OCI-LY7 (cell line): ENCODE data around the gene PRDM12. TPM values are rescaled to one million over a fixed set of nuclear protein-coding genes. Genes with fewer than 3 reads are reported as not detected.

Experiments
- BruUV-seq: library from RNA; stranded (reverse); fragments of 400-500 nt; replicated peaks from 2 replicates; lab custom pipeline; 2021; lab: Mats Ljungman, UMichigan
- CTCF ChIA-PET: fragments of 300-600 bp; sonication (Branson Sonifier 250); formaldehyde crosslinking; loops from one replicate; lab custom pipeline; 2022; ENCODE audit warnings: antibody characterized with exemption; ENCODE audit not compliant: unreplicated experiment; lab: Charles Lee
- POLR2A ChIA-PET: fragments of 300-600 bp; sonication (Branson Sonifier 250); formaldehyde crosslinking; loops from one replicate; lab custom pipeline; 2022; ENCODE audit warnings: antibody characterized with exemption; lab: Charles Lee
- DNase-seq: peaks from one replicate; pipeline ENCODE4 v3.0.0-alpha.2; 2015; ENCODE audit warnings: low spot score
- H2AFZ ChIP-seq: fragments of 200-600 bp; sonication (generic), shearing (Covaris generic); 2 replicates; pipeline ENCODE4 v1.6.1; 2014; ENCODE audit warnings: mild to moderate bottlenecking, antibody characterized with exemption, low read length, moderate library complexity
- H3K27ac ChIP-seq: fragments of 200-600 bp; sonication (generic); 2 replicates; pipeline ENCODE4 v1.5.1; 2014; ENCODE audit warnings: mixed run types, low read depth, mild to moderate bottlenecking, moderate library complexity, low read length, inconsistent platforms; ENCODE audit not compliant: poor library complexity, severe bottlenecking
- H3K36me3 ChIP-seq: fragments of 200-600 bp; sonication (generic); 2 replicates; pipeline ENCODE4 v1.6.1; 2014; ENCODE audit warnings: mild to moderate bottlenecking, antibody characterized with exemption, low read length, moderate library complexity, mixed read lengths; ENCODE audit not compliant: insufficient read depth
- H3K4me1 ChIP-seq: fragments of 200-600 bp; sonication (generic); 2 replicates; pipeline ENCODE4 v1.5.1; 2014; ENCODE audit warnings: mild to moderate bottlenecking, low read length; ENCODE audit not compliant: insufficient read depth, poor library complexity, severe bottlenecking
- H3K4me2 ChIP-seq: fragments of 200-600 bp; sonication (generic); 2 replicates; pipeline ENCODE4 v1.6.1; 2014; ENCODE audit warnings: mild to moderate bottlenecking, low read length
- H3K4me3 ChIP-seq: fragments of 200-600 bp; sonication (generic); 2 replicates; pipeline ENCODE4 v1.5.1; 2014; ENCODE audit warnings: mild to moderate bottlenecking, low read depth, low read length; ENCODE audit not compliant: poor library complexity, severe bottlenecking
- H3K79me2 ChIP-seq: fragments of 200-600 bp; sonication (generic); 2 replicates; pipeline ENCODE4 v1.6.1; 2016; ENCODE audit warnings: low read depth, mild to moderate bottlenecking, low read length, moderate library complexity, mixed read lengths; ENCODE audit not compliant: insufficient read depth
- H3K9me2 ChIP-seq: fragments of 200-600 bp; sonication (generic); 2 replicates; pipeline ENCODE4 v1.6.1; 2016; ENCODE audit warnings: mild to moderate bottlenecking, low read length, mixed read lengths; ENCODE audit not compliant: insufficient read depth
- H3K9me3 ChIP-seq: fragments of 200-600 bp; sonication (generic); 2 replicates; pipeline ENCODE4 v1.6.1; 2014; ENCODE audit warnings: mild to moderate bottlenecking, mixed run types, low read length, mixed read lengths
- H4K20me1 ChIP-seq: fragments of 200-600 bp; sonication (generic); 2 replicates; pipeline ENCODE4 v1.6.1; 2014; ENCODE audit warnings: mild to moderate bottlenecking, antibody characterized with exemption, low read length, moderate library complexity, mixed read lengths; ENCODE audit not compliant: insufficient read depth
- EZH2phosphoT487 ChIP-seq: fragments of 200-600 bp; sonication (generic); IDR thresholded peaks from 2 replicates; pipeline ENCODE4 v1.6.1; 2018; ENCODE audit warnings: low read depth, borderline replicate concordance, mild to moderate bottlenecking, mixed run types, antibody characterized with exemption, low read length, moderate library complexity, mixed read lengths
- intact Hi-C: fragments of 100-400 bp; cut with micrococcal nuclease; formaldehyde crosslinking; loops from one replicate; pipeline ENCODE4 v1.10.0; 2022; ENCODE audit not compliant: unreplicated experiment
- total RNA-seq, 2 experiments: library from RNA; depleted of rRNA in 1 of 2; stranded (reverse); fragments of >200 nt in 1 of 2; shearing (Covaris generic) in 1 of 2; gene quantifications; 2 replicates each; pipeline ENCODE4 v1.2.3, GENCODE V29; 2014 to 2022
- TF ChIP-seq, protein P1 (sequence below): fragments of 200-600 bp; sonication (generic); conservative IDR thresholded peaks from 2 replicates; pipeline ENCODE4 v1.5.1; 2014; ENCODE audit warnings: mild to moderate bottlenecking, antibody characterized with exemption, low read length, moderate library complexity, mixed read lengths

The PRDM12 gene
- total RNA-seq, 2 experiments from 2014 or later: 0.06 TPM; not detected in 1

DNA sequence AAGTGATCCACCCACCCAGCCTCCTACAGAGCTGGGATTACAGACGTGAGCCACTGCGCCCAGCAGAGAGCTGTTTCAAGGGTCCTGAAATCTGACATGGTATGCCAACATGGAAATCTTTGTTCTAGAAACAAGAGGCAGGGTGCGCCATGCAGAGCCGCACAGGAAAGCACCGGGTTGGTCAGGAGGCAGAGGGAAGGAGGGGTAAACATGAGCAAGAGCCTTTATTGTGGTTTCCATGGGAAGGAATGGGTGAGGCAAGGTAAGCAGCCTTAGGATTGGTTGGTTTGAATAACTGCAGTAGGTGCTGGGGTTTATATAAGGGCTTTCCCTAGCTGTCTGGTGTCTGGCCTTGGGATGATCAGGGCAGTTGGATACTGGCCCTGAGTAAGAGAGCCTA, 23.7 kb downstream of the PRDM12 start:
- Histone ChIP-seq H3K4me1 (peaks cover 18% of the 10 kb centered on the region), H3K9me2 (no peaks in the 10 kb centered on the region), H3K9me3 (no peaks in the 10 kb centered on the region), H3K4me3 (no peak overlapping the region), H2AFZ (no peak overlapping the region), H3K27ac (no peak overlapping the region), H3K79me2 (no peaks in the 10 kb centered on the region), H3K4me2 (no peak overlapping the region), H3K36me3 (no peaks in the 10 kb centered on the region), H4K20me1 (no peaks in the 10 kb centered on the region)
- ChIA-PET POLR2A (no interaction called here), CTCF (no interaction called here)
- TF ChIP-seq EZH2phosphoT487: no peak
- TF ChIP-seq, protein P1, sequence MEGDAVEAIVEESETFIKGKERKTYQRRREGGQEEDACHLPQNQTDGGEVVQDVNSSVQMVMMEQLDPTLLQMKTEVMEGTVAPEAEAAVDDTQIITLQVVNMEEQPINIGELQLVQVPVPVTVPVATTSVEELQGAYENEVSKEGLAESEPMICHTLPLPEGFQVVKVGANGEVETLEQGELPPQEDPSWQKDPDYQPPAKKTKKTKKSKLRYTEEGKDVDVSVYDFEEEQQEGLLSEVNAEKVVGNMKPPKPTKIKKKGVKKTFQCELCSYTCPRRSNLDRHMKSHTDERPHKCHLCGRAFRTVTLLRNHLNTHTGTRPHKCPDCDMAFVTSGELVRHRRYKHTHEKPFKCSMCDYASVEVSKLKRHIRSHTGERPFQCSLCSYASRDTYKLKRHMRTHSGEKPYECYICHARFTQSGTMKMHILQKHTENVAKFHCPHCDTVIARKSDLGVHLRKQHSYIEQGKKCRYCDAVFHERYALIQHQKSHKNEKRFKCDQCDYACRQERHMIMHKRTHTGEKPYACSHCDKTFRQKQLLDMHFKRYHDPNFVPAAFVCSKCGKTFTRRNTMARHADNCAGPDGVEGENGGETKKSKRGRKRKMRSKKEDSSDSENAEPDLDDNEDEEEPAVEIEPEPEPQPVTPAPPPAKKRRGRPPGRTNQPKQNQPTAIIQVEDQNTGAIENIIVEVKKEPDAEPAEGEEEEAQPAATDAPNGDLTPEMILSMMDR: no peak
- DNase-seq: no peak
- intact Hi-C loops: no loop called here
- BruUV-seq: no TSS peak

DNA sequence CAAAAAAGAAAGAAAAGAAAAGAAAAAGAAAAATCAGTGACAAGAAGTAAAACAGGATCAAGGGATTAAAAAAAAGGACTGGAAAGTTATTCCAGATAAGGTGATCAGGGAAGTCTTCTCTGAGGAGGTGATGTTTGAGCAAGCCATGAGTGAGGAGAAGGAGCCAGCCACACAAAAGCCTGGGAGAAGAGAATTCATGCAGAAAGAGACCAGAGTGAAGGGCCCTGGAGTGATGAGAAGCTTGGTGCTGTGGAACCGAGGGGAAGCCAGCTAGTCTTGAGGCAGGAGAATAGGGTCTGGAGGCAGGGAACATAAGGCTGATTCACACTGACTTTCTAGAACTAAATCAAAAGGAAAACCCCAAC, 25.2 kb downstream of the PRDM12 start:
- Histone ChIP-seq H3K4me3 (peak overlapping the region; percentile 51), H3K9me2 (no peaks in the 10 kb centered on the region), H4K20me1 (no peaks in the 10 kb centered on the region), H3K36me3 (no peaks in the 10 kb centered on the region; the same call in 1 of the 2 replicates), H3K9me3 (no peaks in the 10 kb centered on the region), H2AFZ (peak overlapping the region; percentile 78), H3K4me1 (peaks cover 20% of the 10 kb centered on the region), H3K27ac (no peak overlapping the region), H3K4me2 (peak overlapping the region; percentile 62), H3K79me2 (peaks cover 10% of the 10 kb centered on the region)
- intact Hi-C loops: no loop called here
- DNase-seq: no peak
- no TSS peak for BruUV-seq
- ChIA-PET POLR2A (interaction anchor here (0.6 kb wide), 2 partner anchors 350 to 1478 kb away, joined by 3 to 7 read pairs; no protein-coding TSS in a partner anchor), CTCF (no interaction called here)
- TF ChIP-seq, protein P1: no peak
- no peak for TF ChIP-seq EZH2phosphoT487

DNA sequence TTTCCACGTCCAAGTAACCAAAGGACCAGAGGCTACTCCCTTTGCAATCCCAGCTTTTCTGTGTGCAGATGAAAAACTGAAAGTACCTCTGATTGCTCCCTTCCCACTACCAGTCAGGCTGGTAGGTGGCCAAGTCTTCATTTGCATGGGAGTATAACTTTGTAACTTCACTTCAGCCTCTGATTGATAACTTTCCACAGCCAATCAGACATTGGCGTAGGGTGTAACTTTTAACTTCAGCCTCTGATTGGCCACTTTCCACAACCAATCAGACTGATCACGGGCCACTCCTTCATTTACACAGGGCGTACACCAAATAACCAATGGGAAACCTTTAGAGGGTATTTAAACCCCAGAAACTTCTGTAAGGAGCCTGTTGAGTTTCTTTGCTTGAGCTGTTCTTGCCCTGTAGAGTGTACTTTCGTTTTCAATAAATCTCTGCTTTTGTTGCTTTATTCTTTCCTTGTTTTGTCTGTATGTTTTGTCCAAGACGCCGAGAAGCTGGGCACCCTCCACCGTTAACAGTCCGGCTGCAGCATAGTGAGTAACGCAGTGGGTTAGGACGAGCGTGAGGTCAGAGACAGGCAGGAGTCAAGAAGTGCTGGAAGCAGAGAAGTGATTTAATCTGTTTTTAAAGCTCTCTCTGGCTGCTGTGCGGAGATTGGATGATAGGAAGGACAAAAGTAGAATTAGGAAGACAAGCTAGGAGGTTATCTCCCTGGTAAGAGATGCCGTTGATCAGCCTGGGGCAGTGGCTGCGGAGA, 25.7 kb downstream of the PRDM12 start:
- TF ChIP-seq, protein P1: no peak
- TF ChIP-seq EZH2phosphoT487: no peak
- POLR2A ChIA-PET: interaction anchor here (0.6 kb wide), 2 partner anchors 349 to 1478 kb away, joined by 3 to 7 read pairs; no protein-coding TSS in a partner anchor
- intact Hi-C loops: no loop called here
- Histone ChIP-seq H3K4me2 (peak overlapping the region; percentile 62), H3K36me3 (peaks cover 3% of the 10 kb centered on the region), H3K9me3 (no peaks in the 10 kb centered on the region), H3K9me2 (no peaks in the 10 kb centered on the region), H3K4me1 (peaks cover 24% of the 10 kb centered on the region), H2AFZ (peak overlapping the region; percentile 78), H4K20me1 (no peaks in the 10 kb centered on the region), H3K27ac (no peak overlapping the region), H3K4me3 (peak overlapping the region; percentile 51), H3K79me2 (peaks cover 15% of the 10 kb centered on the region)
- CTCF ChIA-PET: no interaction called here
- BruUV-seq: no TSS peak
- peak; percentile 84 for DNase-seq
